Right renal cortex interstitium (tissue), 3 donors: Measurements from ENCODE around the gene SNCAIP. TPM values are rescaled to one million over a fixed set of nuclear protein-coding genes. Genes with fewer than 3 reads are reported as not detected.

Experiments used
- DNase-seq, 3 donors: peaks; one replicate each; pipeline ENCODE4 v3.0.0-alpha.2; 2013; ENCODE audit warnings: low read depth in 3 of 3, low spot score in 2 of 3
- polyA plus RNA-seq, 3 donors: library from polyadenylated mRNA; unstranded; fragments of 120-200 nt; gene quantifications; one replicate each; pipeline ENCODE4 v1.2.1, GENCODE V29; 2013; ENCODE audit not compliant: insufficient read length in 3 of 3

The SNCAIP gene
- polyA plus RNA-seq, 3 donors = 25.8 to 31.8 (median 29.1) TPM

GRCh38 chr5:122420091-122420490 is 108.1 kb downstream of the SNCAIP start:
- peak in 1 of 3 donors; percentile 32 for DNase-seq

GRCh38 chr5:122420537-122421236 is 108.7 kb downstream of the SNCAIP start:
- DNase-seq = no peak

DNA sequence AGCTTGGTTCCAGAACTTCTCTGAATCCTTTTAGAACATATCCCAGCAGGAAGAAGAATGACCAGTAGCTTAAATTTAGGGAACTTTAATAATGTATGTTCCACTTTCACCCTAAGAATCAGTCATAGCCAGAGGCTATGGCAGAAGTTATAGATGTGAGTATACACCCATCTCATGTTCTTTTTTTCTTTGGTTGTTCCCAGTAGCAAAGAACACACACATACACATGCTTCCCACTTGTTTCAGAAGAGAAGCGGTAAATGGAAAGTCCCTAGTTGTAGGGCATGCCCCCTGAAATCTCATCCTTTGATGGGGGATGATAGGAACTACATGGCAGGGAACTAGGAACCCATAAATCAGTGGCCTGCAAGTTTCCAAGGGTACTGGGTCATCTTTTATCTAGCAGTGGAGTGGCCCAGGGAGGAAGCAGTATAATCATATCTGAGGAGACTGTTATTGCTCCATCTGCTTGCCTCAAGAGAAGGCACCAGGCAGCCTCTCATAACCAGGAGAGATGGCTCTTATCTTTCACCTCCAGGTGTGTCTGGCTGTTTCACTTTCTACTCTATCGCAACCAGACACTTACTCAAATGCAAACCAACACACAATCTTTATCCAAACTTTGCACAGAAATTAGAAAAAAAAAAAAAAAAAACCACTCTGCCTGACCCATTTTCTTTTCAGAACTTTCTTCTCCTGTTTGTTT is 109.5 kb downstream of the SNCAIP start:
- DNase-seq = no peak

DNA sequence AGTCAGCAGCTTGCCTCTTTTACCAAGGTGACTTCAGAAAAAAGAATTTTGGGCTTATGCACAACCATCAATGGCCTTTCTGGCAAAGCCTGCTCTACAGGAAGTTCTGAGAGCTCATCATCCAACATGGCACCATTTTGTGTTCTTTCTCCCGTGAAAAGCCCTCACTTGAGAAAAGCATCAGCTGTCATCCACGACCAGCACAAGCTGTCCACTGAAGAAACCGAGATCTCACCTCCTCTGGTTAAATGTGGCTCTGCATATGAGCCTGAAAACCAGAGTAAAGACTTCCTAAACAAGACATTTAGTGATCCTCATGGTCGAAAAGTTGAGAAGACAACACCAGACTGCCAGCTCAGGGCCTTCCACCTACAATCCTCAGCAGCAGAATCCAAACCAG is 111.2 kb downstream of the SNCAIP start:
- DNase-seq = no peak

GRCh38 chr5:122424132-122424531 is 112.1 kb downstream of the SNCAIP start:
- DNase-seq = no peak

DNA sequence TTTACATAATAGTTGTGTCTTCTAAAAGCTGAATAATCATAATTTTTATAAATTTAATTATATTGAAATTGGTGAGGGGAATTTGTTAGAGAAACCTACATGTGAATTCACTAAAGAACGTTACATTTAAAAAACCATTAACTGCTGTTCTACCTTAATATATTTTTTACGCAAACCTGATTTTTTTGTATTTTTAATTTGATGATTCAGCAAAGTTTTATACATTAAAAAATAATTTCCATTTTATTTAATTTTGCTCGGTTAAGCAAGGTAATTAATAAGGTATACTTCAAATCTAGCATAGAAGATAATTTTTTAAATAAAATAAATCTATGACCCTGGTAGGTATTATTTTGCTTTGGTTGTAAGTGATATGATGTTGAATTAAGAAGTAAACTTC is 114.3 kb downstream of the SNCAIP start:
- no peak for DNase-seq

DNA sequence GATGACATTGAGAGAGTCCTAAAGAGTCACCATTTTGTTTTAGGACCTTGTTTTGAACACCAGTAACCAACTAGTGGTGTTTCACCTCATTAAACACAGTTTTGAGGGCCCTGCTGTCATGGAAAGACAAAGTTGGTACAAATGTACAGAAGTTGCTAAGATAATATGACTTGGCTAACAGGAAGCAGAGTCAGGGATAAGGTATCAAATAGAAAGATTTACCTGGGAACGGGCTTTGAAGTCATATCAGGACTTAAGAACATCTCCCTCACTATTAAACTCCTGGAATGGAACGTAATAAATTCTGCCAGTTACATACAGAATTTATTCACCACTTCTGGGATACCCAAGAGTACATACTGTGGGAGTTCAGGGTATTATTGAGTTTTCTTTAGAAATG is 115.6 kb downstream of the SNCAIP start:
- no peak for DNase-seq

DNA sequence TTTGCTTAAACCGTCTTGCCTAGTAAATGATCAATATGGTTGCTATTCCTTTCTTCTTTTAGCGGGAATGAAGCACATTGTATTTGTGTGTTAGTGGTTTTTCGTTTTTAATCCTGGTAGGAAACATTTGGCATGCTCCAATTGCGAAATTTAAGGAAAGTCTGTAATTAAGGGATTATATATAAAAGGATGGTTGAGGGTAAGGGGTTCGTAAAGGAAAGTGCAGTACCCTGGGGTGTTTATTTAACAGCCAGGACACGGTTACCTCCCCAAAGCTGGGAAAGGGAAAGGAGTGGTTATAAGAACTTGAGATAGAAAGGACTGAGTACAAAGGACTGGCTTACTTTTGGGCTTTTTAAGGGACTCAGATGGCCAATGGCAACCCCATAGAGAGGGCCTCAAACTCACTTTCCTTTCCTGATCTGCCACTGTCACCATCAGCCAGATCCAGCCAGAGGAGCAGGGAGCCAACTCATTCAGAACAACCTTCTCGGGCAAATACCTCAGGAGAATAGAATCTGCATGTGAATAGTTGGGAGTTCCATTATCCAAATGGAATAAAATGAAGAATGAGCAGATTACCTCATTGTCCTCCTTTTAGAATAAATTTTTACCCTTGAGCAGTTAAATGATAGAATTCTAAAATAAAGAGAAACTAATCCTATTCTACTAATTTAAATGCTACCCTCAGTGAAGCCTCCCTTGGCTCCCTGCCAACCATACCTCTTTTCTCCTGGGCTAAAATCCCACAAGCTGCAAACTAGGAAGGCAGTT is 117.7 kb downstream of the SNCAIP start:
- DNase-seq = no peak

DNA sequence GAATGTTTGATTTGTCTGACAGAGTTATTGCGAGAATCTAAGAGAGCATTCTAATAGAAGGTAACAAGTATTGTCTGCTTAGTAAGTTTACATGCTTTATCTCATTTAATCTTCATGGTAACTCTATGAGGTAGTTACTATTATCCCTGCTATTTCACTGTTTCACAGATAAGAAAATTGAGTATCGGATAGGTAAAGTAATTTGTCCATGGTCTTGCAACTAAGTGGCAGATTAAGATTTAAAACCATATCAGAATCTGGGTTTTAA is 118.2 kb downstream of the SNCAIP start:
- DNase-seq = no peak

DNA sequence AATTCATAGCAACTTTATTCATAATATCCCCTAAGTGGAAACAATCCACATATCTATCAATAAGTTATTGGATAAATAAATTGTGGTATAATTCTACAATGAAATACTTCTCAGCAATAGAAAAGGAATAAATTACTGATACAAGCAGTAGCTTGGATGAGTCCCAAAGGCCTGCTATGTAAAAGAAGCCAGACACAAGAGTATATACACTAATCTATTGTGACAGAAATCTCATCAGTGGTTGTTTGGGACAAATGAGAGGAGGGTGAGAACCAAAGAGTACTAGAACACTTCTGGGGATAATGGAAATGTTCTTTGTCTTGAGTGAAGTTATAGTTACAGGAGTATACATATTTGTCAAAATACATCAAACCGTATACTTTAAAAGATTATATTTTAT is 119.3 kb downstream of the SNCAIP start:
- DNase-seq = no peak

DNA sequence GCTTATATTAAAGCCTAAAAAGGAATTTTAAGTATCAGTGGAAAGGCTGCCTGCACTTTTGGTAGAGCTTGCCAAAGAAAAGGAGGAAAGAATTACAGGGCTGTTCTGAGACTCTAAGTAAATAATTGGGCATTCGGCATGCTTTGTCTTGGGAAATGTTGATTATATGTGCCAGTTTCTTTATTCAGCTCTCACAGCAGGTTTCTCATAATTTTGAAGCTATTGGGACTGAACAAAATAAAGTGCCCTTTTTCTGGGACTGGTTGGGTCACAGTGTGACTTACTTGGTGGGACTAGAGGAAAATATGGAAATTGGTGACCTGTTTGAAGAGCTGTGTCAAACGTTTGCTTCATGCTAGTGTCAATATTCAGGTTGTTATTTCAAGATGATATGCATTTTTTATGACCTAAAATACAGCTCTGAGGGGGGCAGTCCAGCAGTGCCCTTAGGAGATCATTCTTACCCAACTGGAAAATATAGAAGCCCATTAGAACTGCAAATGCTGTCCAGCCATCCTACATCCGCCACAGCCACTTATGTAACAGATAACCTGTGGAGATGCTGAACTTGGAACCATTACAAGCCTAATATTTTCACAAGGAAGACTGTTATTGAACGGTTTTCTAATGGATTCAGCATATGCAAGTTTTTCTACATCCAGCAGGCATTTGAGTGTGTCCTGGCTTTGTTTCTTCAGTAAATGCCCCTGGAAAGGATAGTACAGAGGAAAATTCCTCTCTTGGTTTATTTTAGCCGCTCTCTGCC is 122.4 kb downstream of the SNCAIP start:
- DNase-seq = no peak

DNA sequence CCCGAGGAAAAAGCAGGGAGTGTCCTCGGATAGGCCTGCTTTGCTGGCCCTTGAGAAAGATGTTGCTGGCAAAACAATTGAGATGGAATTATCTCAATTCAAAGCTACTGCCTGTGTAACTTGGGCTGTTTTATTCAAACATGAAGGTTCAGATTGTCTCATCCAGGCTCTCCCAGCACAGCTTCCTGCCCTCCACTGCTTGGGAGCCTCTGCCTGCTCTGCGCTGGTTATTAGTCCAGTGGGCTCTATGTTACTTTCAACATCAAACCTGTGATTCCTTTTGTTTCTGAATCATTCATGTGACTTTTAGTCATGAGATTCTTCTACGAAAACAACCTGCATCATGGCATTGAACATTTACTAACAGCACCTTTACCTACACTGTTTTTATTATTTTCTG is 123.2 kb downstream of the SNCAIP start:
- DNase-seq = no peak

DNA sequence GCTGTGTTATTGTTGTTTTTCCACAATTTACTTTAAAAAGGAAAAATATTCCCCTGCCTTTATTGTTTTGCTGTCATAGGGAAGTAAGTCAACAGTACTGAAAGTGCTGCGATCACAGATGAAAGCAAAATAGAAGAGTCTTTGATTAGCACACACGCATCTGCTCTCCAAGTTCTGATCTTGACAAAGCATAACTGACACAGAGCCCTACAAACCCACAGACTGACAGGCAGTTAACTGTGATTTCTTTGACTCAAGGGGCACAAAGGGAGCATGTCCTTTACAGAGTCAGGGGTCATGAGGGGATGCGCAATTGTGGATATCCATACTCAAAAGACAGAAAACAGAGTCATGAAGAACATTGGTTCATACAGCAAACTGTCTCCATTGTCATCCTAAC is 123.7 kb downstream of the SNCAIP start:
- DNase-seq = no peak

DNA sequence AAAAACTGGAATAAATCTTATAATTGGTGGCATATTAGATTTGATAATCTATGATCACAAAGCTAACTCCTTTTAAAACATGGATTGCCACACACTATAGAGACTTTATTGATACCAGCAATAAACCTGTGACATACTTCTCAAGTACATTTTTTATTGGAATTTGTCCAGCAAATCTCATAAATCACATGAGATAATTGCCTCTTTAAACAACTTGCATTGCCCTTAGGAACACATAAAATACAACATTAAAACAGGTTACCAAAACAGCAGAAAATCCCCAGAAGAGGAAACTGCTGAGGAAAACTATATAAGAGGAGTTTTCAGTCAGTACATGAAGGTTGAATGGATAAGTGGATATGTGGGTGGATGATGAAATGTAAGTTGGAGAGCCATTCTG is 124.6 kb downstream of the SNCAIP start:
- DNase-seq = no peak

DNA sequence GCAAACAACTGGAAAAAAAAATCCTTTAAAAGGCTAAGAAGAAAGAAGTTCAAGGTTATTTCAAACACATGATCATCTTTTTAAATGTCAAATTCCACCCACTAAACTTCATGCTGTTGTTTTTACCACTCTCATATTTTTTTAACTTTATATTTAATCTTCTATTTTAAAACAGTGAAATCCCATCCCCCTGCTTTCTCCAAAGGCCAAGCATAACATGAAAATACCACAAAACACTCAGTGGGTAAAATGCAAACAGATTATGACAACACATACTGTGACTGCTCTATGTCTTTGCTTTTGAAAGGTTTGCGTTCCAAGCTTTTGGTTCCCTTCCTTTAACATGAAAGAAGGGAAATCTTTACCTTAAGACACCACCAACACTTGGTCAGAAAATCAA is 127.6 kb downstream of the SNCAIP start:
- DNase-seq = no peak

GRCh38 chr5:122442938-122443337 is 130.9 kb downstream of the SNCAIP start:
- no peak for DNase-seq

DNA sequence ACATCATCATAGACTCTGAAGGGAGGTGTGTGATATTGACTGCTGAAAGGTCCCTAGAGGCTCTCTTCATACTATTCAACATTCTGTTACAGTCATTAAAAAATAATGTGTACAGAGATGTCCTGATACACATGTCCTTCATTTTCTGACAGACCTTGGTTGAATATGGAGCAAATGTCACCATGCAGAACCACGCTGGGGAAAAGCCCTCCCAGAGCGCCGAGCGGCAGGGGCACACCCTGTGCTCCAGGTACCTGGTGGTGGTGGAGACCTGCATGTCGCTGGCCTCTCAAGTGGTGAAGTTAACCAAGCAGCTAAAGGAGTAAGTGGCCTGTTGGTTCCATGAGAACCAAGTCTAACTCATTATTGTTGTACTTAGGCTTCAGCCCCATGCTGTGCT is 132.4 kb downstream of the SNCAIP start:
- DNase-seq = no peak

- DNase-seq = no peak
These were observed 133.0 kb downstream of the SNCAIP start for GRCh38 chr5:122445070-122445469.

DNA sequence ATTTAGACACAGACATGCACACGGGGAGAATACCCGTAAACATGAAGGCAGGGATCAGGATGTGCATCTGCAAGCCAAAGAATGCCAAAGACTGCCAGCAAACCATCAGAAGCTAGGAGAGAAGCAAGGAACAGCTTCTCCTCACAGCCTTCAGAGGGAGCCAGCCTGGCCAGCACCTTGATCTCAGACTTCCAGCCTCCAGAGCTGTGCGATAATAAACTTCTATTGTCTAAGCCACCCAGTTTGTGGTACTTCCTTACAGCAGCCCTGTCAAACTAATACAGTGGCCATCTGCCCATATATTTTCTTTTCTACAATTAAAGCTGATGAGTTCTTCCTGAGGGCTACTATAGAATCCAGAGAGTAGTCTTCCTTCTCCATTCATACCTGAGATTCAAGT is 135.0 kb downstream of the SNCAIP start:
- no peak for DNase-seq

GRCh38 chr5:122447879-122448278 is 135.8 kb downstream of the SNCAIP start:
- DNase-seq = no peak

- no peak for DNase-seq
These were observed 142.5 kb downstream of the SNCAIP start for GRCh38 chr5:122454541-122454940.
